Measurements from ENCODE around the gene SERPINB11.
A peak's percentile ranks its signal among the peaks of the same experiment; 100 is the strongest.

SERPINB11 gene

DNA sequence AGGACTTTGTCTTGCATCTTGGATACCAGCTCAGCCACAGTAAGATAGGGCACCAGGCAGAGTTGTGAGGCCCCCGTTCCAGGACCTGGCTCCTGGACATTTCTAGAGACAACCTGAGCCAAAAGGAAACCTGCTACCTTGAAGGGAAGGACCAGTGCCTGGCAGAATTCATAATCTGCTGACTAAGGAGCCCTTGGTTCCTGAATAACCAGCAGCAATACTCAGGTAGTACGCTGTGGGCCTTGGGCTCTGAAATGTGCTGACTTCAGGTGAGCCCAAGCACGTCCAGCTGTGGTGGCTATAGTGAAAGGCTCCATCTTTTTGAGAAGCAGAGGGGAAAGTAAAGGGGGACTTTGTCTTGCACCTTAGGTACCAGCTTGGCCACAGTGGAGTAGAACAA, 28.5 kb downstream of the SERPINB11 start:
- no peak for TF ChIP-seq CTCF (IDR thresholded peaks at IDR 0.05)

DNA sequence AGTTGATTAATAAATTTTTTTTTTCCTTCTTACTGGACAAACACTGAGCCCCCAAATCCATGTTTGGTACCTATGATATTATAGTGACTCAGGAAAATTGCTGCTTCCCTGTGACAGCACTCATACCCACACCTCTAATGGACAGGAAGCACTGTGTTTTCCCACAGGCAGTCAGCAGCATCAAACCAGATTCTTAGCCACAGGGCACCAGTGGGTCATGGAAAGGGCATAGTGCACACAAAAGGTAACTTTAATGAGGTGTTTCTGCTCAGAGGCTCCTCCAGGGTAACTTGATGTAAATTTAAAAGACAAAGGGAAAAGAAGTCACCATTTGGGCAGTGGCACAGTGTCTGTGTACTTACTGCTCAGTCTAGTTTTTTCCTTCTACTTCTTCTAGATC, 34.1 kb downstream of the SERPINB11 start:
- TF ChIP-seq CTCF (IDR thresholded peaks at IDR 0.05) = no peak

DNA sequence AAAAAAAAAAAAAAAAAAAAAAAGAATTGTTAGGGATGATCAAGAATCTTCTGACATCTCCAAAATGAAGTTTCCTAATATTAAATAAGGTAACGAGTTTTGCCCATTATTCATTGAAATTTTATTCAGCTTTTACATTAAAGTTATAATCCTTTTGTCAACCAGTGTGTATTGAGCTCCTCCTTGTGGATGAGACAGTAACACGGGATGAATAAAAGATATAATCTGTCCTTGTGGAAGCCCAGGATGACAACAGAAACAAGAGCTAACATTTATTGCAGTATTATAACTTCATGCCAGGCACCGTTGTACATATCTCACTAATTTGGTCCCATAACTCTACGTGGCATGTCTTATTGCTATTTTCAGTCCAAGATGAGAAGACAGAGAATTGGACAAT, 39.0 kb downstream of the SERPINB11 start:
- TF ChIP-seq CTCF (IDR thresholded peaks at IDR 0.05) = peak; percentile 74

- no peak for TF ChIP-seq CTCF (IDR thresholded peaks at IDR 0.05)
Measured at GRCh38 chr18:63747006-63747405, 44.2 kb downstream of the SERPINB11 start.

DNA sequence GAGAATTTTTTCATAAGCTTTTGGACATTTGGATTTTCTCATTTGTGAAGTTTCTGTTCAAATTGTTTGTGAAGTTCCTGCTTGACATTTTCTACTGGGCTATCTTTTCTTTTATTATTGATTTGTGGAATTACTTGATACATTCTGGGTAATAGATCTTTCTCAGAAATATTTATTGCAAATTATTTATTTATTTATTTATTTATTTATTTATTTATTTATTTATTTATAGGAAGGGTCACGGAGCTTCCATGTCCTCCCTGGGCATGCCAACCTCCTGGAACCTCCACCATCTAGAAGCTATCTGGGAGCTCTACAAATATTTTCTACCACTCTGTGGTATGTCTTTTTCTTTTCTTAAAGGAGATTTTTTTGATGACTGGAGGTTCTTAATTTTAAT, 46.7 kb downstream of the SERPINB11 start:
- no peak for TF ChIP-seq CTCF (IDR thresholded peaks at IDR 0.05)

DNA sequence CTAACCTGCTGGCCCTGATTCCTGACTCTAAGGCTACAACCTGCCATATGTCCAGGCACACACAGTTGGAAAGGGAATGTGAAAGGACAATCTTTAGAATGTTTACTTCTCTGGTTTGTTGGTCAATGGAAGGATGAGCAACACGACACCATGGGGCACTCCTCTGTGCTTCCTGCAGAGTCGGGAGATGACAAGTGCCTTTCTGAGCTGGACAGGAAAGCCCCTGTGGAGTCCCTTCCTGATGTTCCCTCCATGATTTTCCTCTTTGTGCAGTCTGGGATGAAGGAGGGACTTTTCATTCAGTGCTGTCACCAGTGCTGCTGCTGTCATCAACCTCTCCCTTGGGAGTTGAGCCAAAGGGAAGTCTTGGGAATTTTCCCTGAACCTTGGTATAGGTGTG, 49.9 kb downstream of the SERPINB11 start:
- no peak for TF ChIP-seq CTCF (IDR thresholded peaks at IDR 0.05)

- no peak for TF ChIP-seq CTCF (IDR thresholded peaks at IDR 0.05)
Measured at GRCh38 chr18:63753676-63754075, 50.9 kb downstream of the SERPINB11 start.

- no peak for TF ChIP-seq CTCF (IDR thresholded peaks at IDR 0.05)
Measured at GRCh38 chr18:63757541-63757940, 54.8 kb downstream of the SERPINB11 start.

Data from LNCAP (cell line).